Psoas muscle (tissue), 8 donors: ENCODE measurements around the gene NOD1. TPM values are rescaled to one million over a fixed set of nuclear protein-coding genes. Genes with fewer than 3 reads are reported as not detected.
A peak's percentile ranks its signal among the peaks of the same experiment; 100 is the strongest.

Source experiments
- ATAC-seq, 4 donors: fragments of 200-7000 bp; cut with Tn5 transposase; one replicate each; pipeline ENCODE4 v1.9.1; 2020; ENCODE audit warnings: moderate library complexity in 3 of 4, mild to moderate bottlenecking in 2 of 4
- DNase-seq, 2 donors: peaks; one replicate each; pipeline ENCODE4 v3.0.0-alpha.2; 2020
- H3K27ac ChIP-seq: fragments of 200-600 bp; one replicate; pipeline ENCODE4 v1.8.0; 2022
- H3K27me3 ChIP-seq, 3 donors: fragments of 200-600 bp in 1 of 3; one replicate each; pipeline versions ENCODE4 v1.6.1 to v1.8.0; 2013 to 2022; ENCODE audit warnings: low read length in 2 of 3, mild to moderate bottlenecking in 2 of 3, moderate library complexity in 1 of 3; ENCODE audit not compliant: insufficient read depth in 3 of 3
- H3K36me3 ChIP-seq, 2 donors: fragments of 200-600 bp in 1 of 2; one replicate each; pipeline versions ENCODE4 v1.6.1 to v1.8.0; 2013 to 2022; ENCODE audit warnings: low read depth in 1 of 2, mild to moderate bottlenecking in 1 of 2, moderate library complexity in 1 of 2; ENCODE audit not compliant: insufficient read depth in 1 of 2
- H3K4me1 ChIP-seq: fragments of 200-600 bp; one replicate; pipeline ENCODE4 v1.8.0; 2022
- H3K4me3 ChIP-seq: fragments of 200-600 bp; one replicate; pipeline ENCODE4 v1.8.0; 2022; ENCODE audit warnings: mild to moderate bottlenecking
- H3K9me3 ChIP-seq: fragments of 200-600 bp; one replicate; pipeline ENCODE4 v1.8.0; 2022
- CTCF ChIP-seq: fragments of 200-600 bp; IDR thresholded peaks from one replicate; pipeline ENCODE4 v1.8.0; 2022; ENCODE audit warnings: antibody characterized with exemption
- WGBS, 3 donors: extraction: QIAGEN DNeasy Blood & Tissue Kit; methylation state at CpG; one replicate each; pipeline versions ENCODE4 v1.1.6 to v1.1.7; 2013; 5-methylcytosine and 5-hydroxymethylcytosine counted together
- intact Hi-C, 2 donors: fragments of 100-400 bp; cut with DNase I; formaldehyde crosslinking; loops; one replicate each; pipeline versions ENCODE4 v1.11.0 to v1.14.2; 2022
- polyA plus RNA-seq, 3 donors: library from polyadenylated mRNA; stranded (reverse); fragments of 200-250 nt; gene quantifications; one replicate each; pipeline ENCODE4 v1.2.3, GENCODE V29; 2013
- total RNA-seq, 4 donors: library from RNA; stranded (reverse); fragmentation: NEBNext Ultra II Directional in 2 of 4; extraction: Animal tissue kit (Norgen Biotek cat#: 25700) in 2 of 4; gene quantifications; one replicate each; pipeline versions ENCODE4 v1.2.1 to v1.2.4, GENCODE V29; 2021 to 2023
- donor health status: healthy with polysubstance abuse.
- donor health status: DM: no; HTN: no; CAD: no; lungs with moderate emphysema.
- donor health status: Bipolar disorder and iron deficiency.
- donor health status: healthy.
- donor health status: DM: yes; HTN: yes; CAD: no.
- donor health status: DM: no; HTN: no; CAD: no.
- donor health status: DM: no; HTN: no; CAD: no.
- donor health status: DM: yes; HTN: yes; CAD: no.

Gene NOD1
- total and polyA plus RNA-seq, 7 donors, result 1.7 to 4.1 (median 2.6) TPM

GRCh38 chr7:30524545-30524944, 46.0 kb upstream of the NOD1 start:
- WGBS, 3 donors, result 87 to 94% (median 90%) methylated on average over 2 of the region's 2 CpGs
- H3K36me3 ChIP-seq, result peaks cover 0 to 6% of the 10 kb centered on the region in 2 donors
- no peak for TF ChIP-seq CTCF
- ATAC-seq, result no peak
- H3K4me3 ChIP-seq, result no peak overlapping the region
- no peaks in the 10 kb centered on the region for H3K27me3 ChIP-seq
- intact Hi-C loops, result no loop called here
- H3K4me1 ChIP-seq, result no peaks in the 10 kb centered on the region
- DNase-seq, result no peak
- H3K27ac ChIP-seq, result no peak overlapping the region
- no peaks in the 10 kb centered on the region for H3K9me3 ChIP-seq

- intact Hi-C loops, result no loop called here
- no peak for ATAC-seq
Observed at GRCh38 chr7:30523466-30523865, 44.9 kb upstream of the NOD1 start.

GRCh38 chr7:30522159-30522558, 43.6 kb upstream of the NOD1 start:
- DNase-seq (no peak), ATAC-seq (no peak)
- intact Hi-C loops, result no loop called here
- 94 to 97% (median 97%) methylated on average over 3 of the region's 3 CpGs for WGBS, 3 donors
- no peaks in the 10 kb centered on the region for H3K9me3 ChIP-seq
- peaks cover 0 to 11% of the 10 kb centered on the region in 2 donors for H3K36me3 ChIP-seq
- no peaks in the 10 kb centered on the region for H3K4me1 ChIP-seq
- no peak overlapping the region for H3K27ac ChIP-seq
- TF ChIP-seq CTCF, result no peak
- no peak overlapping the region for H3K4me3 ChIP-seq
- H3K27me3 ChIP-seq, result no peaks in the 10 kb centered on the region

More at GRCh38 chr7:30523466-30523865, 44.9 kb upstream of the NOD1 start:
- H3K36me3 ChIP-seq, result peaks cover 0 to 6% of the 10 kb centered on the region in 2 donors
- no peaks in the 10 kb centered on the region for H3K27me3 ChIP-seq
- no peak for DNase-seq
- H3K4me1 ChIP-seq, result no peaks in the 10 kb centered on the region
- no peak for TF ChIP-seq CTCF
- no peak overlapping the region for H3K4me3 ChIP-seq
- WGBS, 3 donors, result 93 to 100% (median 100%) methylated on average over 2 of the region's 2 CpGs
- no peaks in the 10 kb centered on the region for H3K9me3 ChIP-seq
- no peak overlapping the region for H3K27ac ChIP-seq

GRCh38 chr7:30521532-30521931, 42.9 kb upstream of the NOD1 start:
- Histone ChIP-seq H3K4me1 (no peaks in the 10 kb centered on the region), H3K9me3 (no peaks in the 10 kb centered on the region), H3K27me3 (no peaks in the 10 kb centered on the region), H3K4me3 (no peak overlapping the region), H3K36me3 (peaks cover 0 to 14% of the 10 kb centered on the region in 2 donors), H3K27ac (no peak overlapping the region)
- DNase-seq (peak; percentile 75 to 77), ATAC-seq (peak in 3 of 4 donors; percentile 50 to 68 (median 51))
- intact Hi-C loops, result no loop called here
- WGBS, 3 donors, result 31 to 39% (median 38%) methylated on average over 1 of the region's 1 CpG
- no peak for TF ChIP-seq CTCF

- ATAC-seq (no peak), DNase-seq (no peak)
- no peak overlapping the region for H3K4me3 ChIP-seq
- intact Hi-C loops, result no loop called here
- 94 to 98% (median 95%) methylated on average over 3 of the region's 3 CpGs for WGBS, 3 donors
- no peaks in the 10 kb centered on the region for H3K27me3 ChIP-seq
- no peak for TF ChIP-seq CTCF
- H3K4me1 ChIP-seq, result no peaks in the 10 kb centered on the region
- H3K27ac ChIP-seq, result no peak overlapping the region
- peaks cover 0 to 17% of the 10 kb centered on the region in 2 donors for H3K36me3 ChIP-seq
- no peaks in the 10 kb centered on the region for H3K9me3 ChIP-seq
Observed at GRCh38 chr7:30519122-30519521, 40.5 kb upstream of the NOD1 start.
